Measurements from ENCODE around the gene PCDH15.

DNA sequence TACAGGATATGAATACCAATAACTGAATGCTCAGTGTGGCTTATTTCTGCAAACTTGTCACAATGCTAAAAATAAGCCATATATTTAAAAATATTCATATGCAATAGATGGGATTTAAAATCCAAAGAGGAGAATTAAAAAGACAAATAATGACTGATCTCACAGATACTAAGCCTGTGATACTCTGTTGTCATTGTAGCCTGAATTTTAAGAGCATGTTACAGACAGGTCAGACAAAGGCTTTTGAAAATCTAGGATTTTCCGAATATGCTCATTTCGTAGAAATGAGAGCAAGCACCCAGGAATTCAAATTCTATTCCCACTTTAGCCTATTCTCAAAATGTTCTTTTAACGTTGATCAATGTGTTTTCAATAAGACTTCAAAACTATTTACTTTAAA is 269.7 kb downstream of the PCDH15 start:
- TF ChIP-seq SIN3A (conservative IDR thresholded peaks at IDR 0.05 in 1 of 2, IDR thresholded peaks at IDR 0.05 in 1 of 2; ENCODE audit: low read depth in 1 of 2, low read length in 2 of 2) (no peak), CHD2 (IDR thresholded peaks at IDR 0.05; ENCODE audit: low read length) (no peak), TEAD4 (IDR thresholded peaks at IDR 0.05; ENCODE audit: low read depth, low read length) (no peak), NRF1 (IDR thresholded peaks at IDR 0.05; ENCODE audit: low read depth, low read length) (no peak), EGR1 (IDR thresholded peaks at IDR 0.05; ENCODE audit: borderline replicate concordance, low read depth, low read length) (no peak)
- TF ChIP-seq, protein P1, sequence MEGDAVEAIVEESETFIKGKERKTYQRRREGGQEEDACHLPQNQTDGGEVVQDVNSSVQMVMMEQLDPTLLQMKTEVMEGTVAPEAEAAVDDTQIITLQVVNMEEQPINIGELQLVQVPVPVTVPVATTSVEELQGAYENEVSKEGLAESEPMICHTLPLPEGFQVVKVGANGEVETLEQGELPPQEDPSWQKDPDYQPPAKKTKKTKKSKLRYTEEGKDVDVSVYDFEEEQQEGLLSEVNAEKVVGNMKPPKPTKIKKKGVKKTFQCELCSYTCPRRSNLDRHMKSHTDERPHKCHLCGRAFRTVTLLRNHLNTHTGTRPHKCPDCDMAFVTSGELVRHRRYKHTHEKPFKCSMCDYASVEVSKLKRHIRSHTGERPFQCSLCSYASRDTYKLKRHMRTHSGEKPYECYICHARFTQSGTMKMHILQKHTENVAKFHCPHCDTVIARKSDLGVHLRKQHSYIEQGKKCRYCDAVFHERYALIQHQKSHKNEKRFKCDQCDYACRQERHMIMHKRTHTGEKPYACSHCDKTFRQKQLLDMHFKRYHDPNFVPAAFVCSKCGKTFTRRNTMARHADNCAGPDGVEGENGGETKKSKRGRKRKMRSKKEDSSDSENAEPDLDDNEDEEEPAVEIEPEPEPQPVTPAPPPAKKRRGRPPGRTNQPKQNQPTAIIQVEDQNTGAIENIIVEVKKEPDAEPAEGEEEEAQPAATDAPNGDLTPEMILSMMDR (IDR thresholded peaks at IDR 0.05; ENCODE audit: control extremely low read depth in 1 of 3, insufficient read depth in 1 of 3, low read depth in 1 of 3, low read length in 3 of 3), result no peak
